ENCODE measurements around the gene NHLH1.

- TF ChIP-seq POLR2AphosphoS5 (IDR thresholded peaks at IDR 0.05; ENCODE audit: low read depth, low read length) (no peak), POLR2A (IDR thresholded peaks at IDR 0.05; ENCODE audit: low read depth, low read length) (no peak)
These were observed 52.4 kb downstream of the NHLH1 start for GRCh38 chr1:160419150-160419837.
